Endothelial cell of coronary artery (primary cell): ENCODE measurements around the gene RBFOX1. TPM values are rescaled to one million over a fixed set of nuclear protein-coding genes. Genes with fewer than 3 reads are reported as not detected.

Experiments used
- total RNA-seq: library from RNA; depleted of rRNA; stranded (reverse); fragments of >200 nt; gene quantifications from 2 replicates; pipeline ENCODE4 v1.2.3, GENCODE V29; 2014

The RBFOX1 gene
- total RNA-seq: not detected in 2 replicates

DNA sequence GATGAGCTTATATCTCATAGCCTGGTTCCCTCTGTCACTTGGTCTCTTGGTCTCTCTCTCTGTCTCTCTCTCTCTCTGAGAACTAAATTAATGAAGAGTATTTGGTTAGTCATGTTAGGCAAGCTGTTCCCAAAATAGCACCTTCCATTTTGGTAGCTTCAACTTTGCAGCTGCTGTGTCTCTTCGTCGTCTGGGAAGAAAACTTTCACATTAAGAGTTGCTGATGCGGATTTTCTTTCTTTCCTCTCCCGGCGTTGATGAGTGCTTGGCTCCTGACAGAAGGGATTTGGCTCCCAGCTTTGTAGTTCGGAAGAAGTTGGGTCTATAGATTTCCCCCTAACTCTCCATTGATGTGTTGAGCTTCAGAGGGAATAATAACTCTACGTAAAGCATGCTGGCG, at the start of gene RBFOX1:
RBFOX1 (plus strand) TSS at position 235 of the 400 bp plus-strand sequence.

